RKO (cell line): ENCODE data around the gene CD99.
"Not testable (repeated sequence)": the region's sequence is repeated elsewhere in the genome, so short reads cannot be mapped to it uniquely, and the experiment has no call there.

Experiments used
- DNase-seq: peaks from one replicate; pipeline ENCODE4 v3.0.0-alpha.2; 2016; ENCODE audit warnings: low spot score

CD99 gene

GRCh38 chrX:2774776-2775175, 83.7 kb downstream of the CD99 start:
- DNase-seq = no peak

DNA sequence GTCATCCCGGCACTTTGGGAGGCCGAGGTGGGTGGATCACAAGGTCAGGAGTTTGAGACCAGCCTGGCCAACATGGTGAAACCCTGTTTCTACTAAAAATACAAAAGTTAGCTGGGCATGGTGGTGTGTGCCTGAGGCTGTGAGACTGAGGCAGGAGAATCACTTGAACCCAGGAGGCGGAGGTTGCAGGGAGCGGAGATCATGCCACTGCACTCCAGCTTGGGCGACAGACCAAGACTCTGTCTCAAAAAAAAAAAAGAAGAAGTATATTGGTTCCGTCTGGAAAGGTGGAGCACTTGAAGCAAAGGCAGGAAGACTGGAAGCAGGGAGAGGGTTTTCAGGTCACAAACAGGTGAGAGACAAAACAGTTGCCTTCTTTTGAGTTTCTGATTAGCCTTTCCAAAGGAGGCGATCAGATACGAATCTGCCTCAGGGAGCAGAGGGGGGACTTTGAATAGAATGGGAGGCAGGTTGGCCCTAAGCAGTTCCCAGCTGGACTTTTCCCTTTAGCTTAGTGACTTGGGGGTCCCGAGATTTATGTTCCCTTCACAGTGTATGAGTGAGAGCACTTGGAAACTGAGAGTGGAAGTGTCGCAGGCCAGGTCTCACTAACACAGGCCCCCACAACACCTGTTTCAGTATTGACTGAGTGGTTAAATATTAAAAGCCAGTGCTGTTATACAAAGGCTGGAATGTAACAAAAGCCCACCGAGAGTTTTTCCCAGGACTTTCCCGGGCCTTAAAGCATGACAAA, 89.6 kb downstream of the CD99 start:
- DNase-seq = not testable (repeated sequence)

DNA sequence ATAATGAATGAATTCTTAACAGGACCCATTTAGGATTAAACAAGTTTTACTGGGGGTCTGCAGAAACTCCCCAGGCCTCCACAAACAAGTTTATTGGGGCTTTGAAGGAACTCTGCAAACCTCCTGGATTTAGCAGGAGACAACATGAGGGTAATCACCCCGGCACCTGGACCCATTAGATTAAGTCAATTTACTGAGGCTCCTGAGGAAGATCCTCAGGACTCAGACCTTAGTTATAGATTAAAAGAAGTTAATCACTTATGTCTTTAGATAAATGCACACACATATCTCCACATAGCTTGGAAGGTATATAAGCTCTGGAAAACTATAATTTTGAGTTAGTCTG, 90.1 kb downstream of the CD99 start:
- DNase-seq = no peak

DNA sequence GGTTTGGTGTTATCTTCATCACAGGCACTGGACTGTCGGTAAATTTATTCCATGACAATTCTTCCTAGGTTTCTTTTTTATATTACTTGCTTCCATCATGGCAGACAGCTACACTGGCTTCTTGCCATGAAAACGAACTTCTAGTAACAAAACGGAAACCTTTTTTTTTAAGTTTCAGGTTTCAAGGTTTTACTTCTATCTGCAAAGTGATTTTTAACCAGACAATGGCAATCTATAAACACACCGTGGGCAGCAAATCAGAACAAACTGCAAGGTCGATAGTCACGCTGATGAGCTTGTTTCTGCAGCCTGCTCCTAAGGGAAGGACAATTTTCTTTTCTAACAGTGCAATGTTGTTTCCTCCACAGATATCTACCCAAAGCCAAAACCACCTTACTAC, 90.6 kb downstream of the CD99 start:
- no peak for DNase-seq

DNA sequence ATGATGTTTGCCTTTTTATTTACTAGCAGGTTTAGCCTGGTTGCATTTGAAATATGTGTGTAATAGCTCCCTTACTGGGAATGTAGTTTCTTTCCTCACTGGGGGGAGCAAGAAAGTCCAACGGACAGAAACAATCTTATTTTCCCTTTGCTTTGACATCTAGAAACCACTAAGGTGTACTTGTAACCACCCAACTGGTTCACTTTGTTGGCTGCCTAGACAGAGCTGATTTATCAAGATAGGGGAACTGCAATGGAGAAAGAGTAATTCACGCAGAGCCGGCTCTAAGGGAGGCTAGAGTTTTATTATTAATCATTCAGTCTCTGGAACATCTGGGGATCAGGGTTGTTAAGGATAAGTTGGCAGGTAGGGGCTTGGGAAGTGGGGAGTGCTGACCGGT, 91.1 kb downstream of the CD99 start:
- no peak for DNase-seq

GRCh38 chrX:2782778-2783177, 91.7 kb downstream of the CD99 start:
- no peak for DNase-seq

GRCh38 chrX:2784026-2784425, 92.9 kb downstream of the CD99 start:
- DNase-seq = no peak

GRCh38 chrX:2785538-2785937, 94.4 kb downstream of the CD99 start:
- no peak for DNase-seq

GRCh38 chrX:2788980-2789379, 97.9 kb downstream of the CD99 start:
- no peak for DNase-seq

- no peak for DNase-seq
These were observed 98.5 kb downstream of the CD99 start for GRCh38 chrX:2789569-2789968.
